HepG2 (cell line): Measurements from ENCODE around the gene DNAJA3.

ENCODE experiments used
- SUZ12 ChIP-seq: fragments of 150-350 bp; IDR thresholded peaks from 2 replicates; pipeline ENCODE4 v1.6.1; 2014; ENCODE audit warnings: low read depth, low read length
- ZSCAN20 ChIP-seq: sonication (generic); formaldehyde crosslinking; IDR thresholded peaks from 2 replicates; pipeline ENCODE4 v1.4.0; 2020; ENCODE audit warnings: missing genetic modification reagents, mild to moderate bottlenecking, borderline replicate concordance

DNA sequence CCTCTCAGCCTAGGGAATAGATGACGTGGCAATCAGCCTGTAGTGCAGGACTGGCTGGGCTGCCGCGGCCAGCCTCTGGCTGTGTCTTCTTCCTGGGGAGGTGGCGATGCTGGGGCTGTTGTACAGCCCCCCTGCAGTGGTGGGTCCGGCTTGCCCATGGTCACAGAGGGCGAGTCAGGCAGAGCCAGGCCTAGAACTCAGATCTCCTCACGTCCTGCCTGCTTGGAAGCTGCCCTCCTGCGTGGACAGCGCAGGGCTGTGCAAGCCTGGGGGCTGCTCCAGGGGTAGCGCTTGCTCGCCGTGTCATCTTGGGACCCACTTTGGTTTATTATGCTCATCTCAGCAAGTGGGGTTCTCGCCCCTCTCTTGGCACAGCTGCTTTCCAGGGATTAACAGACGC, 29.4 kb downstream of the DNAJA3 start:
- no peak for TF ChIP-seq SUZ12
- no peak for TF ChIP-seq ZSCAN20 (CRISPR knock-in tag)
